DMS79 treated with DMSO at 0.1 percent for 48 hours (cell line): Measurements from ENCODE around the gene TACC2.
A peak's percentile ranks its signal among the peaks of the same experiment; 100 is the strongest.

Experiments used
- DNase-seq: peaks from one replicate; lab custom pipeline; 2025; lab: John Stamatoyannopoulos, UW

Gene TACC2

DNA sequence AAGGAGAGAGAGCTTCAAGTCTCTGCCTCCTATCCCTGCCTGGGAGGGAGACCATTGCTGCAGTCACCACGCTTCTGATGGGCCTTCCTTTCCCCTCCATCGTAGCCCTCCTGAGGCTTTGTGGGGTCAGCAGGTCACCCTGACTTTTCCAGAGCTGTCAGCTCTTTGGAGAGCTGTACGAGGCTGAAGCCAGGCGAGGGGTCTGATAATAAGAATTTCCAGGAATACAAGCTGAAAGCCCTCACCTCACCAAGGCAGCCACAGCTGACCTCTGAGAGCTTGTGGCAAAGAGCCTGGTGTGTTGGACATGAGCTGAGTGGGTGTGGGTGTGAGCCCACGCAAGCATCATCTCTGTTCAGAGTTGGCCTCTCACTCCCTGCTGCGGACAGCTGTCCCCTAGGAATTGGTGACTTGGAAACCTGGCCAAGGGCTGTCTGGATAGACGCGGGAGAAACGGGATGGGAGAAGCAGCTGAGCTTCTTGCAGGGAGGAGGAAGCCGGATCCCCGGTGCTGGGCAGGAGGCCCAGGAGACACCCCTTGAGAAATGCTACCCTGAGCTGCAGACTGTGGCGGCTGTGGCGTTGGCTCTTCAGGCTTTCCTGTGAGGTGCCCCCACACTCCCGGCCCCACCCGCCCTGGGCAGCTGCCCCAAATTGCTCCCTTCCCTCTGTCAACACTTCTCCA, 160.1 kb downstream of the TACC2 start:
- peak; percentile 7 for DNase-seq

DNA sequence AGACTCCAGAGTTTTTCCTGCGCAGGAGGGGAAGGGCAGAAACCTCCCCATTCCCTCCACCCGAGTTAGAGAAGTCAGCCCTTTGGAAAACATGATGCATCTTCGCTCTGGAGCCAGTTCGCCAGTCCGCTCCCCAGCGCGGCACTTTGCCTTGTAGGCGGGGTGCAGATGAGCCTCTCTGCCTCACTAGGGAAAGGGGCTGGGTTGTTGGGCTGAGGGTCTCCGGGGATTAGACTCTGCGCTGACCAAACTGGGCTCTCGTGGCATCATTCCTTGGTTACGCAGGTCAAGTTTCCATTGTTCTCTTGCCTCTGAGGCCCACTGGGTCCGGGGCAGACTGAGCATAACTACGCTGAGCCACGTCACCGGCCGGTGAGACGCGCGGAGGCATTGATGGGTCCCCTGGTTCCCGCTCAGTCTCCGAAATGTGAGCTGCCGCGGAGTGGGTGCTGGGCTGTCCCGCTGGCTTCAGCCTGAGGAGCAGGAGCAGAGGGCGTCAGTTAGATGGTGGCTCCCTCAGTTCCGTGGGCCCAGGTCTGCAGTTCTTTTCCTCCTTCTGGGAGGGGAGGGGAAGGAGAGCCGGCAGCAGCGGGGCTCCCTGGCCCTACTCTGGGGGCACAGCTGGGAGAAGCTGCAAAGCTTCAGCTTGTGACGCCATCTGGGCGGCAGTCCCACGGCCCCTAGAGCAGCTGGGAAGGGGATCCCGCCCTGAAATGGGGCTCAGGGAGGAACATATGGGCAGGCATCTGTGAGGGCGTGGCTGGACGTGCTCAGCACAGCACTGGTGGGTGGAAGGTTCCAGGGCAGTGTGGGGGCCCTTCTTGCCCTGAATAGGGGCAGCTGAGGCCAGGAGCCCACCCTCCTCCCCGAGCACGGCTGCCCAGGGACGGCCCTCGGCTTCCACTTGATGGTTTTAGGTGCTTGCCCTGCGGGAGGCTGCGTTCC, 160.9 kb downstream of the TACC2 start:
- no peak for DNase-seq

DNA sequence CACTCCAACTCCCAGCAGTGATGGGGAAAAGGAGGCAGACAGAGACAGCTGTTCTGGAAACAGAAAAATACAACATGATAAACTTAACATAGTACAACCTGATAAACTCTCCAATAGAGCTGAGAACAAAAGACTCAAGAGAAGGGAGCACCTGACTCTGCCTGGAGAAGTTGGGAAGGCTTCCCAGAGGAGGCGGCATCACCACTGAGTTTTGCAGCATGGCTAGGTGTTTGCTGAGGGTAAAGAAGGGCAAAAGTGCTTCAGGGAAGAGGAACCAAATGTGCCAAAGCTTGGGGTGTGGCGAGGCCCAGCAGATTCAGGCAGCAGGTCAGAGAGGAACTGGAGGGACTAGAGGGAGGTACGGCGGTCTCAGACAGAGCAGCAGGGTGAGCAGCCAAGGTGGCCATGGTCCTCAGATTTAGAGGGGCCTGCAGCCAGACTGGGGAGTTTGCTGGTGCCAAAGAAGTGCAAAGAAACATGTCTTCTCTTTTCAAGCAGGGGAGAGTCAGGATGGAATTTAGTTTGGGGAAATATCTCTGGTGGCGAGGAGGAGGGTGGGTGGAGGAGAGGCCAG, 162.2 kb downstream of the TACC2 start:
- no peak for DNase-seq

DNA sequence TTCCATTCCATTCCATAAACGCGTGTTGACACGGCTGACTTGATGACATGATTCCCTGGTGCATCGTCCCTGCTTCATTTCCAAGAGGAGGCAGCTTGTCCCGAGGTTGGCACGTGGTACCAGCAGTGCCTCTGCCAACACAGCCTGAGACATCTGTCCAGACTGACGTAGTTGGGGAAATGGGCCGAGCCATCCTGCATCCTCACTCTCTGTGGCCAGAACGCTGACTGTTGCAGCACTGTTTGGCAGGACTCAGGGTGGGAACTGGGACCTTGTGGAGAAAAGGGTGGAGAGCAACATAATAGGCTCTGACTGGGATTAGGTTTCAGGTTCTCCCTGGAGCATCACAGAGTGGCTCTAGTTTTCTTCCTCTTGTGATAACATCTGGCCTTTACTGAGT, 163.6 kb downstream of the TACC2 start:
- peak; percentile 59 for DNase-seq

DNA sequence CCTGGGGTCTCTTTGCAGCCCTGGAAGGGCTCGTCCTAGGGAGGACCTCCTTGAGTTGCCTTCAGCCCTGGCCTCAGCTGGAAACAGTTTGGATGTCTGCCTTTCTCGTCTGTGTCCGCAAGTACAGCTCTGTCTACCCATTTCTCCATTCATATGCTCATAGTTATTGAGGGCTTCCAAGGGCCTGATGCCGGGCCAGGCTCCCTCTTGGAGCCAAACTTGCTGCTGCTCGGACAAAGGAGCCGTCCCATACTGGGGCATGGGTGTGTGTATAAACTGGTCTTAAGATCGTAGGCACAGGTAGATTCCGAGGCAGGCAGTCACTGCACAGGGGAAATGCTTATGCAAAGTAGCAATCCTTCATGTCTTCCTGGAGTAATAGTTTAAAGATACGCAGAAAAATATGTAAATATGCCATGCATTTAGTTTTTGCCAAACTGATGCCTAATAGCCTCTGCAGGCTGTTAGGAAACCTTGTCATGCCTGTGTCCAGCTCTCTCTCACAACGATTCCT, 165.1 kb downstream of the TACC2 start:
- DNase-seq = no peak

DNA sequence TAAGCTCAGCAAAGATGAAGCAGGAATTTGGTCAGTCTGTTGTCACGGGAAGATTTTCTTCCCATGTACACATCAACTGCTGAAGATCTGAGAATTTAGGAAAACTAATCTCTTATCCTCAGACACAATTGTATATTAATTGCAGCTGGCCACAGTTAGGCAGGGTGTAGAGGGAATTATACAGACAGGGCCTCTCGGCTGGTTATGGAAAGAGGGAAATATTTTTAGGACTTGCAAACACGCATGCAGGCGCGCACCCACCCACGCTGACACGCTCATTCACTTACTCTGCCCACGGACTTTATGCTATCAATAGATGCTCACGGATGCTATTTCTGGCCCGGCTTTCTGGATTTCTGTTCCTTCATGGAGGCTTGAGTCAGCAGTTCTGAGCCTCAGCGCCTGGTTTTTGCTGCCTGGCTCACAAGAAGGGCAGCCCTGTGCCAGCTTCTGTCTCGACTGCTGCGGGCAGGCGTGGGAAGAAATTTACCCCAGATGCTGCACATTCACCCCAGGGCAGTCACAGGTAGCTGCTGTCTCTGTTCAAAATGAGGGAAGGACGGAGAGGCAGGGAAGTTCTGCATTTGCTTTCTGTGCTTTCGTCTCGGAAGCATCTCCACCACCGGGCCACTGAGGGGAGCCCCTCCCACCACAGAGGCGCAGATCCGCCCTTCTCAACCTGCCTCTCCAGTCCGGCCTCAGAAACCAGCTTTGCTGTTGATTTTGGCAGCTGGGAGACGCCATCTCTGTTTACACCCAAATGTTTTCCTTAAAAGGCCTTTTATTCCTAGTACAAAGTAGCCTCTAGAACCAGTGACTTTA, 165.8 kb downstream of the TACC2 start:
- no peak for DNase-seq

DNA sequence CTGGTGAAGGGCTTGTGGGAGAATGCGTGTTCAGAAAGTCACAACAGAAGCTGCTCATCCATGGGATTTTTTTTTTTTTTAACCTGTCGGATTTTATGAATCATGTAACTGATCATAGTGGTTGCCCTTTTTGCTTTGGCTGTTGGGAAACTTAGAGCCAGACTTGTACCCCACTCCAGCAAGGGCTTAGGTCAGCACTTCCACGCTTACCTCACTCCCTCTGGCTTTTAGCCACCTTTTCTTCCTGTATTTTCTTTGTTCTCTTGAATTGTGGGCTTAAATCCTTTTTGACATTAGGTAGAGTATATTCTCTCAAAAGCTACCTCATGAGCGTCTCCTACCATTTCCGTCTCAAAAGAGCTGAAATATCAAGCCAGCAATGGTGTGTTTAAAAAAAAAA, 168.5 kb downstream of the TACC2 start:
- DNase-seq = no peak

DNA sequence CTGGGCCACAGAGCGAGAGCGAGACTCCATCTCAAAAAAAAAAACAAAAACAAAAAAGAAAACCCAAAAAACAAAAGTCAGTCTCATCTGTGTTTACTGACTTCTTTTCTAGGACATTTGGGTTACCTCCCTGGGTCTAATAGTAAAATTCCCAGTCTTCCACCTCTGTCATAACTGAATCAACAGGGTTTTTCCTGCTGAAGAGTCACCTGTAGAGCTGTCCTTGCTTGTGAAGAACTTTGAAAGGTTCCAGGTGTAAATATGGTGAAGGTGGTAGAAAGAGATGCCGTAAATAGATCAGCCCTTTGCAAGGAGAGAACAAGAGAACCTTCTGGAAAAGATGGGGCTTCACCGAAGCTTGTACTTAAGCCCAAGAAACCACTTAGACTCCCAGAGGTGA, 169.4 kb downstream of the TACC2 start:
- no peak for DNase-seq

DNA sequence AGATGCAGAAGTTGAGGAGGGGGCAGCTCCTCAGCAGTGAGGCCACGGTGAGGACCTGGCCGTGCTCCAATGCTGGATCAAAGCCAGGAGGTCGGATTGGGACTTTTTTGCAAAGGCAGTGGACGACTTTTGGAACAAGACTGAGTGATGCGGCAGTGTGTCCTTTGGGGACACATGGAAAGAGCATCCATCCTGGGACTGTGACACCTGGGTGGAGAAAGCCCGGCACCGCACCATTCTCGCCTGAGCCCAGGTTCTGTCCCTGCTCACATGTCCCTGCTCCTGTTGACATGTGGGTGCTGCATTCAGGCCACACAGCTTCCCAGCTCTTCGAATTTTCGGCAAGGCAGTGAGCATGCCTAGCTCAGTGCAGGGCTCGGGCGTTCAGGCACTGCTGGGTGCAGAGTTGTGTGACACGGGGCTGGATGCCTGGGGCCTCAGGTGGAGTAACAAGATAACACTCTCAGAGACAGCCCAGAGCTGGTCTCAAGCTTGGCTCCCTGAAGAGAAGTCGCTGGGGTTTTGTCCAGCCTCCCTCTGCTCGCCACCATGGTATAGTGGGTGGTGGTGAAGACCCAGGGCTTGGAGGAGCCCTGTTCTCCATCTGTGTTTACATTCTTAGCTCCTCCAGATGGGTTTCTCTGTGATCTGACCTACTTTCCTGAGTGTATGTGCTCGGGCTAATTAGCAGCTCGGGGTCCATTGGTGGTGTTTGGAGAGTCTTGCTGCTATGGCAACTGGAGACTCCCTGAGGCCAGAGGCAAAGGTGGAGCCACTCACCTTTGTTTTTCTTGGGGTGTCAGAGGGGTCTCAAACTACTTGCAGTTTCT, 170.4 kb downstream of the TACC2 start:
- peak; percentile 22 for DNase-seq

DNA sequence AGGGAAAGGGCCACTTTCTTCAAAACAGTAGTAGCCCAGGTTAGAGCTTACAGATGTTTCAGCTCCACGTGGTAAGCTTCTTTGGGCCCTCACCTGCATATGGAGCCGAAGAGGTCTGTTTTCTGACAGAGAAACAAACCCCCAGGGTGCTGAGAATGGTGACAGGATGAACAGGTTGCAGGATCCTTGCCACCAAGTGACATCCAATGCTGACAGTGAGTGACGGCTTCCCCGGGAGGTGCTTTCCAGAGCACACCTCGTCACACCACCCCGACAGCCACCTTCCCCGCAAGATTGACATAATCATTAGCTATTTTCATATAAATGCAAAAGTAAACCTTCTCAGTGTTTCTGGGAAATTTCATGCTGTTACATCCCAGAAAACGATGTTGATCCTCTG, 172.8 kb downstream of the TACC2 start:
- no peak for DNase-seq

DNA sequence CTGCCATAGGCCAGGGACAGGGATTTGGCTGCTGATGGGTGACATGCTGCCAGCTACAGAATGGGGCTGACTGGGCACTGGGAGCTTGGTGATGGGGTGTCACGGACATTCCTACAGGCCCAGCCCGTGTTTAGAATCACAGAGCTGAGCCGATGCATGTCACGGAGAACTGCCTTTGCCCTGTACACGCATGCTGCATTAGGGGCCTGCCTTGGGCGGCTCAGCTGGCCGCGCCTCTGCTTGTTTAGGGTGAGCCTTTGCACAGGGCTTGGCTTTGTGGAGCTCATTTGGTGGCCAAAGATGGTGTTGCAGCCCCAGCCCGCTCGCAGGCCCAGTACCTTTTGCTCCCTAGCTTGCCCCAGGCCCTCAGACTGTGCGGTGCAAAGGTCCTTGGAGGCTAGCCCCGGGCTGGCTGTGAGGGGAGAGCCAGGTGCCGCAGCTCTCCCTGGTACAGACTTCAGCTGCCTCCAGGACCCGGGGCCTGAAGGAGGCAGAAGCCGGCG, 173.8 kb downstream of the TACC2 start:
- DNase-seq = no peak

DNA sequence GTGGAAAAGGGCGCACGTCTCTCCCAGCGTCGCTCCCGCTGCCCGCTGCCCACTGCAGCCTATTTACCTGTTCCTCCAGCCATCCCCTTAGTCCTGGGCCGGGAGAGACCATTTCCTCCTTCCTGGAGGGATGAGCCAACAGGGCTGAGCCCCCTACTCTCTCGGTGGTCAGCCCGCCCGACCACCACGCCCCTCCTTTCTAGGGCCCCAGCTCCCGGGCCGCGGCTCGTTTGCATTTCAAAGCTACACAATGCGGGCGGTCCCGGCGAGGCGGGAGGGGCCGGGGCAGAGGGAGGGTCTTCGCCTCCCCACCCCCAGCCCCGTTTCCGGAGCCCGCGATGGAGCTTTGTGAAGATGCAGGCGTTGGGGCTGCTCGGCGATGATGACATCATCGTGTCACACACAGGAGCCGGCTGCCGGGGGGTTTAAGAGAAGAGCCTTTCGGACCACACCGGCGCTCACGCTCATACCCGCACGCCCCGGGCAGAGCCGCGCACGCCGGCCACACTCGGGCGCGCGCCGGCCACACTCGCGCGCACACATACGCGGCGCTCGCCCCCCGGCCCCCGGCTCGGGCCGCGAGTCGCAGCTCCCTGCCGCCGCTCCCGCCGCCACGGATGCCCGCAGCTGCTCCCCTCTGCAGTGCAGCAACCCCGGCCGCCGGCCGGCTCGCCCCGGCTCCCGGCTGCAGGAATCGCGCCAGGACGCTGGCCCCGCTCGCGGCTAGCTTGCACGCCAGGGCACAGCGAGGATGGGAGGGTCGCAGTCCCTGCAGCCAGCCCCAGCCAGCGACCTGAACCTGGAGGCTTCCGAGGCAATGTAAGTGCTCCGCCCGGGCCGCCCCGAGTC, 174.4 kb downstream of the TACC2 start:
- peak; percentile 28 for DNase-seq

DNA sequence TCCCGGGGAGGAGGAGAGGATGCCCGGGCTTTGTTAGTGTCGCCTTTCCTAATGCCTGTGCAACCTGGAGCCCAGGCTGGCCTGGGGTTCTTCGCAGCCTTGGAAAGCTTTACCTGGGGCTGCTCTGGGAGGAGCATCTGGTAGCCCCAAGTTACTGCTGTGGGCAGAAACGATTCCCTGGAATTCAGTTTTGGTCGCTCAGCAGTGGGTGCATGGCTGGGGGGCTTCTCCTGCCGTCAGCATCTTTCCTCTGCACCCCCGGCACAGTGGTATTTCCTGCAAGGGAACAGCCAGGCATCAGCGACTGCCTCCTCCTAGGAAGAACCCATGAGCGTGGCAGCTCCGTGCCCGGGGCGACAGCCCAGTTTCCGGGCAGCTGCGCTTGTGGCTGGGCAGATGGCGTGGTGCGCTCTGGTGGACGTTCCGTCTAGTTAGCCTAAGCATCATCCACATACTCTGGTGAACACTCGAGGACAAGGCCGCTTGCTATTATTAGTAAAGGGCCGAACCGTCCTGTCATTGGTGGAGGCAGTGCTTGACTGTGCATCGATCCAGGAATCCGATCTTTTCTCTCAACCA, 175.1 kb downstream of the TACC2 start:
- DNase-seq = peak; percentile 51

DNA sequence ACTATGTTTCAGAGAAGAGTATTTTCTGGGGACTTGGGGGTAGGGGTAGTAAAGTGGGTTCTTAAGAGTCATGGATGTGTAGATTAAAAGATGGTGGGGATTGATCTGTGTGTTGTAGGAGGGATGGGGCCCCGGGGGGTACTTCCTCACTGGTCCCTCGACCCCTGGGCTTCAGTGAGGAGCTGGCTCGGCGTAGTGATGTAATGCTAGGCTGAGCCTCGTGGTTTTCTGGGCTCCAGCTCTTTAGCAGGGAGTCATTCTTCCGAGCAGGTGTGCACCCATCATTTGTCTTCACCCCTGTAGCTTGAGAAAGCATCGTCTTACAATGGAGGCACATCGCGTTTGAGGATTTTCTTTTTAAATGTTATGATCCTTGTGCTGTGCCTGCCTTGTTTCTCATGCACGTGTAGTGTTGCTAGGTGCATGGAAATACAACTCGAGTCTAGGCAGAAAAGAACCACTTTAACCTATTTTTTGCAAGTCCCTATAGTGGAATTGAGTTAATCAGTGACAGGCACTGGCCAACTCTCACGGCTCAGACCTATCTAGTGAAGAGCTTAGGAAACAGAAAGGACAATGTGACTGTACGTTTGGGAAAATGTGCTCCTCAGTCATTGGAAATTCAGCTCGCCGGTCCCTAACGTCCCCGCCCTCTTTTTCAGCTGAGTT, 176.0 kb downstream of the TACC2 start:
- DNase-seq = peak; percentile 13

DNA sequence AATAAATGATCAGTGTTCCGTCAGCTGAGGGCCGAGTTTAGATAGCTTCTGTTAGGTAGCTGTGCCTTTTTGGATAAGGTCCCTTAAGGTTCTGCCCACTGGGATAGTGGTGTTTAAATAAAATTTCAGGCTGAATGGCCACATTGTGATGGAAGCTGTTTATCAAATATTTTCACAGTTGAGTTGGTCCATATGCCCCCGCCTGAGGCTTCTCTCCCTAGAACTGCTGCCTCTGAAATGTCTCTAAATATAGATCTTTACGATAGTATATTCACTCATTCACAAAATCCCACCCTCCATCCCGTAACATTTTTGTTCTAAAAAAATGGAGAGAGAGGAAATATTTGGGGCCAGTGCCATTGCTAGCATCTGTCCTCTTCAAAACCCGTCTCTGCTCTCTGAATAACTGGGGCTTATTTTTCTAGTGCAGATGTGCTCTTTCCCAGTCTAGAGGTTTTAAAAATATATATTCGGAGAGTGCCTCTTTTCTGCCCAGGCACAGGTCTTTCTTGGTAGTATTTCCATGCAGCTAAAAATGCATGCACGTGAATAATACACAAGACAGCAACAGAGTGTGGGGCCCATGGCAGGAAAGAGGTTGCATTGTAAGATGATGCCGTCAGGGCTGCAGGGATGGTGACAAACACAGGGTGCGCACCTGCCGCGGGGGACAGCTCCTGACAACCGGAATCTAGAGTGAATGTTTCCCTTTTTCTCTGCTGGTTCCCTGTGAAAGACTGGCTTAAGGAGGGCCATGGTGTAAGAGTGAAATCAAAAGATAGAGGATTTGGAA, 176.7 kb downstream of the TACC2 start:
- DNase-seq = peak; percentile 12

DNA sequence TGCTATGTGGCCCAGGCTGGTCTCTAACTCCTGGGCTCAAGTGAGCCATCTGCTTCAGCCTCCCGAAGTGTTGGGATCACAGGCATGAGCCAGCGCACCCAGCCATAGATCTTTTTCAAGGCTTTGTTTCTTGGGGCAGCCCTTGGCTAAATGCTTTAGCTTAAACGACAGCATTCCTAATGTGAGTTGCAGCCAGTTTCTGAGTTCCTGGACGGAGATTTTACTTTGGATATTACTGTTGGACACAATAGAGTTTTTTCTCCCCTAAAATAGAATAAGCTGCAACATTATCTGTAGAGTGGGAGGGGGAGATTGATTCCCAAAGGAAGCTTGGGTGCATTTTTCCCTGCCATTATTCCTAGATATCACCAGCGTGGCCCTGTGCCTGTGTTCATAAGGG, 179.1 kb downstream of the TACC2 start:
- DNase-seq = no peak

DNA sequence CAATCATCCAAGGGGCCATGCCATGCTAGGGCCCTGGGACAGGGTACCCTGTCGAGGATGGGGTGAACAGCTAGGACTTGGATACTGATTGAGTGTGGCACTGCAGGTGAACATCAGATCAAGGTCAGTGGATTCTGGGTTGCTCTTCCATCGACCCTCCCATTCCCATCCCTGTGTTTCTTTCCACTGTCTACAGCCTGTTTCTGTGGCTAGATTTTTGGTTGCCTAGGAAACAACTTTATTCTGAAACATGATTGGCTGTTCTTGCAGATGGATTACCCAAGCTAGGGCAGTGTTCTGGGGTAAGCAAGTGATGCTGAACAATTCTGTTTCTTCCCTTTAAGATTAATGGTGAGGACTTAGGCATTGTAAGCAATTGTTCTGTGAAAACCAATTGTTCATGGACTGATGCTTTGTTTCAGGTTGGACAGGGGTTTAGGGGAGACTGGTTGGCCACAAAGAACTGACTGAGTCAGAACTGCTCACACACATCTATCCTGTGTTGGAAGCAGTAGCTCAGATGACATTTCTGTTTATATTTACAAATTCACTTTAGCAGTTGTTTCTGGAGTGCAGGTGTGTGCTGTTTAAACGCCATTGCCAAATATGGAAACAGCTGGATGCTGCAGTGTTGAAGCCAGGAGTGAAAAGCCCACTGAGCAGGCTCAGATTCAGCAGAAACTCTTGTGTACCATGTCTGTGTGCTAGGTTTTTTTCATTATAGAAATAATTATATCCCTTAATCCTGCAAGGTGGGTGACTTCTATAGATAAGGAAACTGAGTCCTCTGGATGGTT, 179.8 kb downstream of the TACC2 start:
- no peak for DNase-seq
